A549 (cell line): ENCODE results near the gene MRPS6. TPM values are rescaled to one million over a fixed set of nuclear protein-coding genes. Genes with fewer than 3 reads are reported as not detected.

Experiments
- ATAC-seq, 2 experiments: fragments of 200-7000 bp in 1 of 2; fragments of >200 bp in 1 of 2; cut with Nextera tagmentation in 1 of 2; cut with Tn5 transposase in 1 of 2; 3 replicates each; pipeline versions ENCODE4 v1.8.0 to v1.9.1; 2018 to 2020; ENCODE audit warnings: mild to moderate bottlenecking in 1 of 2, moderate library complexity in 1 of 2
- CTCF ChIA-PET: fragments of 300-600 bp; sonication (Branson Sonifier 250); formaldehyde crosslinking; extraction: SDS; loops from one replicate; lab custom pipeline; 2021; ENCODE audit warnings: antibody characterized with exemption, inconsistent platforms; lab: Yijun Ruan, JAX
- POLR2A ChIA-PET: fragments of 350-600 bp; formaldehyde crosslinking; extraction: SDS; loops from one replicate; lab custom pipeline; 2021; ENCODE audit warnings: antibody characterized with exemption, inconsistent platforms; lab: Yijun Ruan, JAX
- DNase-seq, 2 experiments: peaks; one replicate each; pipeline versions ENCODE4 v3.0.0 to v3.0.0-alpha.2; 2011 to 2016; ENCODE audit warnings: low read depth in 1 of 2, low spot score in 1 of 2
- FAIRE-seq: peaks from 2 replicates; lab custom pipeline; 2011; peaks lifted over from hg19 to GRCh38; lab: Jason Lieb, UNC
- H3K27ac ChIP-seq, 2 experiments: fragments of >200 bp; sonication (Bioruptor Twin); formaldehyde crosslinking; 3 replicates each; pipeline ENCODE4 v1.5.1; 2016 to 2017
- H3K4me1 ChIP-seq: fragments of >200 bp; sonication (Bioruptor Twin); formaldehyde crosslinking; 3 replicates; pipeline ENCODE4 v1.6.1; 2016
- H3K4me2 ChIP-seq: fragments of >200 bp; sonication (Bioruptor Twin); formaldehyde crosslinking; 3 replicates; pipeline ENCODE4 v1.6.1; 2016
- H3K4me3 ChIP-seq: fragments of >200 bp; sonication (Bioruptor Twin); formaldehyde crosslinking; 3 replicates; pipeline ENCODE4 v1.5.1; 2016
- H3K9me3 ChIP-seq: fragments of >200 bp; sonication (Bioruptor Twin); formaldehyde crosslinking; 3 replicates; pipeline ENCODE4 v1.6.1; 2016
- ATOH8 ChIP-seq: fragments of 250-450 bp; sonication (Bioruptor Pico); IDR thresholded peaks from 2 replicates; pipeline ENCODE4 v1.5.0; 2020; ENCODE audit warnings: low read depth, mild to moderate bottlenecking, moderate library complexity
- BHLHE40 ChIP-seq: IDR thresholded peaks from 2 replicates; pipeline ENCODE4 v1.6.1; 2012; ENCODE audit warnings: low read depth, low read length, inconsistent platforms
- CBX2 ChIP-seq: fragments of 200-600 bp; sonication (generic); IDR thresholded peaks from 2 replicates; pipeline ENCODE4 v1.6.1; 2016; ENCODE audit warnings: low read depth, mild to moderate bottlenecking, borderline replicate concordance
- CEBPB ChIP-seq, 2 experiments: fragments of >200 bp in 1 of 2; sonication (Bioruptor Twin) in 1 of 2; formaldehyde crosslinking in 1 of 2; IDR thresholded peaks; 2 replicates each; pipeline ENCODE4 v1.6.1; 2012 to 2016
- CHD4 ChIP-seq: fragments of 200-600 bp; sonication (generic); IDR thresholded peaks from 2 replicates; pipeline ENCODE4 v1.6.1; 2016; ENCODE audit warnings: antibody characterized with exemption, mild to moderate bottlenecking, borderline replicate concordance
- EHF ChIP-seq: fragments of 250-450 bp; sonication (Bioruptor Pico); IDR thresholded peaks from 2 replicates; pipeline ENCODE4 v1.5.0; 2020; ENCODE audit warnings: mild to moderate bottlenecking
- ESRRA ChIP-seq: fragments of 150-350 bp; IDR thresholded peaks from 2 replicates; pipeline ENCODE4 v1.6.1; 2014; ENCODE audit warnings: mild to moderate bottlenecking, low read length, borderline replicate concordance
- FOSL2 ChIP-seq, 2 experiments: fragments of 450-650 bp in 1 of 2; fragments of >200 bp in 1 of 2; sonication (Bioruptor Twin) in 1 of 2; formaldehyde crosslinking; IDR thresholded peaks; 2 replicates each; pipeline versions ENCODE4 v1.5.0 to v1.6.1; 2016 to 2020; ENCODE audit warnings: mild to moderate bottlenecking in 1 of 2, moderate library complexity in 1 of 2
- GATA3 ChIP-seq: IDR thresholded peaks from 2 replicates; pipeline ENCODE4 v1.6.1; 2012; ENCODE audit warnings: borderline replicate concordance
- HEYL ChIP-seq: fragments of 250-450 bp; sonication (Bioruptor Pico); IDR thresholded peaks from 2 replicates; pipeline ENCODE4 v1.8.0; 2021; ENCODE audit warnings: mild to moderate bottlenecking, moderate library complexity
- HMGXB4 ChIP-seq: fragments of 250-450 bp; sonication (Bioruptor Pico); IDR thresholded peaks from 2 replicates; pipeline ENCODE4 v1.5.0; 2021; ENCODE audit warnings: mild to moderate bottlenecking, moderate library complexity, borderline replicate concordance
- MAFK ChIP-seq: fragments of 450-650 bp; IDR thresholded peaks from 2 replicates; pipeline ENCODE4 v1.6.1; 2014; ENCODE audit not compliant: partially characterized antibody
- MYC ChIP-seq: IDR thresholded peaks from 2 replicates; pipeline ENCODE4 v1.6.1; 2012; ENCODE audit warnings: mild to moderate bottlenecking, inconsistent platforms, low read length, improper control_type of control experiment, borderline replicate concordance
- NFE2L2 ChIP-seq: fragments of 150-350 bp; conservative IDR thresholded peaks from 2 replicates; pipeline ENCODE4 v1.6.1; 2014; ENCODE audit warnings: low read length
- NPAS2 ChIP-seq: fragments of 250-450 bp; sonication (Bioruptor Pico); IDR thresholded peaks from 2 replicates; pipeline ENCODE4 v1.8.0; 2022; ENCODE audit warnings: mild to moderate bottlenecking, moderate library complexity, borderline replicate concordance
- PHF8 ChIP-seq: fragments of 200-600 bp; sonication (generic); IDR thresholded peaks from 2 replicates; pipeline ENCODE4 v1.6.1; 2016; ENCODE audit warnings: low read depth, mild to moderate bottlenecking, antibody characterized with exemption, moderate library complexity, borderline replicate concordance
- POLR2AphosphoS2 ChIP-seq: conservative IDR thresholded peaks from 2 replicates; pipeline ENCODE4 v1.6.1; 2012; ENCODE audit warnings: low read length, improper control_type of control experiment, inconsistent platforms
- SMC3 ChIP-seq: fragments of >200 bp; sonication (Bioruptor Twin); formaldehyde crosslinking; IDR thresholded peaks from 3 replicates; pipeline ENCODE4 v1.6.1; 2018; ENCODE audit warnings: inconsistent platforms
- SREBF2 ChIP-seq: fragments of 450-650 bp; IDR thresholded peaks from 2 replicates; pipeline ENCODE4 v1.6.1; 2014; ENCODE audit warnings: mild to moderate bottlenecking, moderate library complexity
- TFCP2L1 ChIP-seq: fragments of 250-450 bp; sonication (Bioruptor Pico); IDR thresholded peaks from 2 replicates; pipeline ENCODE4 v1.5.0; 2021; ENCODE audit warnings: mild to moderate bottlenecking
- ZFP36 ChIP-seq: fragments of 450-650 bp; IDR thresholded peaks from 2 replicates; pipeline ENCODE4 v1.6.1; 2014; ENCODE audit warnings: borderline replicate concordance; ENCODE audit not compliant: partially characterized antibody
- ZNF302 ChIP-seq: fragments of 250-450 bp; sonication (Bioruptor Pico); IDR thresholded peaks from 2 replicates; pipeline ENCODE4 v1.9.0; 2021; ENCODE audit warnings: inconsistent platforms, mild to moderate bottlenecking, moderate library complexity
- ZSCAN20 ChIP-seq: fragments of 250-450 bp; sonication (Bioruptor Pico); IDR thresholded peaks from 2 replicates; pipeline ENCODE4 v1.8.0; 2022; ENCODE audit warnings: mild to moderate bottlenecking, moderate library complexity
- WGBS: methylation state at CpG from one replicate; pipeline ENCODE4 v1.1.6; 2017; ENCODE audit errors: missing lambda C conversion rate; 5-methylcytosine and 5-hydroxymethylcytosine counted together
- polyA plus RNA-seq, 4 experiments: library from polyadenylated mRNA; depleted of rRNA in 3 of 4; stranded (reverse); fragments of >200 nt; fragmentation: RNase III in 1 of 4; extraction: RNeasy Plus Mini Kit Qiagen cat#74134 plus additional on column Dnase treatment in 1 of 4; gene quantifications; 2 replicates in 3 of 4; 3 replicates in 1 of 4; pipeline ENCODE4 v1.2.3, GENCODE V29; 2011 to 2017
- TF ChIP-seq, protein P1 (sequence below): IDR thresholded peaks from 2 replicates; pipeline ENCODE4 v1.6.1; 2012
- TF ChIP-seq, protein P2 (sequence below): fragments of >200 bp; sonication (Bioruptor Twin); formaldehyde crosslinking; IDR thresholded peaks from 3 replicates; pipeline ENCODE4 v1.6.1; 2016

The MRPS6 gene
- polyA plus RNA-seq, 2 of the 4 experiments (the other 2 are of a cell fraction) = 26.9 to 57.4 TPM

- WGBS = 93% methylated on average over 13 of the region's 13 CpGs
- TF ChIP-seq NFE2L2 = no peak
- TF ChIP-seq MYC = no peak
- TF ChIP-seq TFCP2L1 (CRISPR knock-in tag) = no peak
- TF ChIP-seq HMGXB4 (CRISPR knock-in tag) = no peak
- no peak for TF ChIP-seq ZSCAN20 (CRISPR knock-in tag)
- ATAC-seq (no peak), DNase-seq (no peak), FAIRE-seq (no peak)
- H3K27ac ChIP-seq = no peak overlapping the region
- H3K9me3 ChIP-seq = no peaks in the 10 kb centered on the region
- H3K4me2 ChIP-seq = no peak overlapping the region
- H3K4me3 ChIP-seq = no peak overlapping the region
- POLR2A ChIA-PET = no interaction called here
- peaks cover 19% of the 10 kb centered on the region for H3K4me1 ChIP-seq
- CTCF ChIA-PET = interaction anchor here (2.4 kb wide), 1 partner anchor 208 kb away, joined by 8 read pairs; no protein-coding TSS in a partner anchor
These were observed 58.8 kb downstream of the MRPS6 start for GRCh38 chr21:34132202-34132601.

- no peak overlapping the region for H3K4me3 ChIP-seq
- TF ChIP-seq HEYL (no peak), NPAS2 (CRISPR knock-in tag) (no peak), POLR2AphosphoS2 (no peak), SMC3 (no peak), GATA3 (no peak), ESRRA (no peak), CHD4 (no peak), SREBF2 (no peak), ZFP36 (no peak), PHF8 (no peak), CBX2 (no peak), FOSL2 (IDR thresholded peaks at IDR 0.05) (no peak), FOSL2 (CRISPR knock-in tag; IDR thresholded peaks at IDR 0.05) (no peak), CEBPB (IDR thresholded peaks at IDR 0.05) (no peak), ATOH8 (CRISPR knock-in tag) (no peak), ZNF302 (no peak), MAFK (no peak), BHLHE40 (no peak), EHF (CRISPR knock-in tag) (no peak)
- TF ChIP-seq, protein P1, sequence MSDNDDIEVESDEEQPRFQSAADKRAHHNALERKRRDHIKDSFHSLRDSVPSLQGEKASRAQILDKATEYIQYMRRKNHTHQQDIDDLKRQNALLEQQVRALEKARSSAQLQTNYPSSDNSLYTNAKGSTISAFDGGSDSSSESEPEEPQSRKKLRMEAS = no peak
- TF ChIP-seq, protein P2, sequence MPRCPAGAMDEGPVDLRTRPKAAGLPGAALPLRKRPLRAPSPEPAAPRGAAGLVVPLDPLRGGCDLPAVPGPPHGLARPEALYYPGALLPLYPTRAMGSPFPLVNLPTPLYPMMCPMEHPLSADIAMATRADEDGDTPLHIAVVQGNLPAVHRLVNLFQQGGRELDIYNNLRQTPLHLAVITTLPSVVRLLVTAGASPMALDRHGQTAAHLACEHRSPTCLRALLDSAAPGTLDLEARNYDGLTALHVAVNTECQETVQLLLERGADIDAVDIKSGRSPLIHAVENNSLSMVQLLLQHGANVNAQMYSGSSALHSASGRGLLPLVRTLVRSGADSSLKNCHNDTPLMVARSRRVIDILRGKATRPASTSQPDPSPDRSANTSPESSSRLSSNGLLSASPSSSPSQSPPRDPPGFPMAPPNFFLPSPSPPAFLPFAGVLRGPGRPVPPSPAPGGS = no peak
- no peak overlapping the region for H3K4me2 ChIP-seq
- POLR2A ChIA-PET = no interaction called here
- no peak for ATAC-seq
- DNase-seq = no peak
- CTCF ChIA-PET = interaction anchor here (1.4 to 1.5 kb wide), 2 partner anchors 11 to 209 kb away, joined by 3 to 4 read pairs; no protein-coding TSS in a partner anchor
- no peak overlapping the region for H3K27ac ChIP-seq
- H3K4me1 ChIP-seq = peaks cover 19% of the 10 kb centered on the region
- WGBS = 89% methylated on average over 4 of the region's 4 CpGs
- FAIRE-seq = no peak
- no peaks in the 10 kb centered on the region for H3K9me3 ChIP-seq
These were observed 59.5 kb downstream of the MRPS6 start for GRCh38 chr21:34132926-34133325.
